SK-N-SH (cell line): ENCODE results near the gene CALN1. TPM values are rescaled to one million over a fixed set of nuclear protein-coding genes. Genes with fewer than 3 reads are reported as not detected.

Experiments used
- CTCF ChIA-PET: fragments of 300-600, 350-600 bp; formaldehyde crosslinking; extraction: SDS; loops from one replicate; lab custom pipeline; 2021; lab: Yijun Ruan, JAX
- POLR2A ChIA-PET: fragments of 350-600 bp; sonication (Branson Sonifier 250); formaldehyde crosslinking; extraction: SDS; loops from one replicate; lab custom pipeline; 2020; ENCODE audit warnings: antibody characterized with exemption, inconsistent platforms; lab: Yijun Ruan, JAX
- DNase-seq: peaks from one replicate; pipeline ENCODE4 v3.0.0; 2012
- H2AFZ ChIP-seq: fragments of 200-600 bp; sonication (generic); 2 replicates; pipeline ENCODE4 v1.8.1; 2016; ENCODE audit warnings: antibody characterized with exemption, mild to moderate bottlenecking, low read depth
- H3F3A ChIP-seq: fragments of 200-600 bp; sonication (generic); replicated peaks from 2 replicates; pipeline ENCODE3; 2016; ENCODE audit warnings: antibody characterized with exemption, mild to moderate bottlenecking; ENCODE audit not compliant: insufficient read depth
- H3K27ac ChIP-seq, 2 experiments: fragments of 200-500 bp in 1 of 2; fragments of 200-600 bp in 1 of 2; sonication (Bioruptor generic) in 1 of 2; sonication (generic), shearing (Covaris generic) in 1 of 2; 2 replicates each; pipeline versions ENCODE4 v1.5.1 to v1.6.1; 2014 to 2016; ENCODE audit warnings: low read depth in 2 of 2, inconsistent platforms in 1 of 2, low read length in 1 of 2, mild to moderate bottlenecking in 1 of 2, mixed read lengths in 1 of 2
- H3K27me3 ChIP-seq: fragments of 200-600 bp; sonication (generic), shearing (Covaris generic); 2 replicates; pipeline ENCODE4 v1.6.1; 2016; ENCODE audit warnings: mixed run types; ENCODE audit not compliant: insufficient read depth
- H3K36me3 ChIP-seq, 2 experiments: fragments of 200-500 bp in 1 of 2; fragments of 200-600 bp in 1 of 2; sonication (Bioruptor generic) in 1 of 2; sonication (generic) in 1 of 2; replicated peaks in 1 of 2; 2 replicates each; pipeline versions ENCODE3 to v1.5.1; 2014 to 2016; ENCODE audit warnings: low read length in 1 of 2, mild to moderate bottlenecking in 1 of 2; ENCODE audit not compliant: insufficient read depth in 2 of 2, control insufficient read depth in 1 of 2
- H3K4me1 ChIP-seq, 2 experiments: fragments of 200-500 bp in 1 of 2; fragments of 200-600 bp in 1 of 2; sonication (Bioruptor generic) in 1 of 2; sonication (generic), shearing (Covaris generic) in 1 of 2; 2 replicates each; pipeline versions ENCODE4 v1.5.1 to v1.6.1; 2014 to 2016; ENCODE audit warnings: low read depth in 1 of 2, low read length in 1 of 2, mixed run types in 1 of 2; ENCODE audit not compliant: insufficient read depth in 2 of 2, control insufficient read depth in 1 of 2
- H3K4me2 ChIP-seq: fragments of 200-600 bp; sonication (generic), shearing (Covaris generic); 2 replicates; pipeline ENCODE4 v1.6.1; 2017; ENCODE audit warnings: mixed run types
- H3K4me3 ChIP-seq, 2 experiments: fragments of 200-500 bp in 1 of 2; fragments of 200-600 bp in 1 of 2; sonication (Bioruptor generic) in 1 of 2; sonication (generic), shearing (Covaris generic) in 1 of 2; 2 replicates each; pipeline versions ENCODE4 v1.5.1 to v1.8.1; 2014 to 2016; ENCODE audit warnings: low read depth in 2 of 2, inconsistent platforms in 1 of 2, low read length in 1 of 2, mild to moderate bottlenecking in 1 of 2, mixed read lengths in 1 of 2, moderate library complexity in 1 of 2
- H3K79me2 ChIP-seq: fragments of 200-600 bp; sonication (generic); 2 replicates; pipeline ENCODE4 v1.8.1; 2017; ENCODE audit warnings: mild to moderate bottlenecking; ENCODE audit not compliant: insufficient read depth
- H3K9ac ChIP-seq: fragments of 200-600 bp; sonication (generic); 2 replicates; pipeline ENCODE4 v1.6.1; 2017; ENCODE audit warnings: mixed run types
- H3K9me2 ChIP-seq: fragments of 200-600 bp; sonication (generic); 2 replicates; pipeline ENCODE4 v1.6.1; 2017; ENCODE audit warnings: mixed run types
- H3K9me3 ChIP-seq: fragments of 200-600 bp; sonication (generic); 2 replicates; pipeline ENCODE4 v1.6.1; 2017; ENCODE audit warnings: mixed run types, mild to moderate bottlenecking, moderate library complexity
- H4K20me1 ChIP-seq: fragments of 200-600 bp; sonication (generic); 2 replicates; pipeline ENCODE4 v1.6.1; 2017; ENCODE audit warnings: mild to moderate bottlenecking, mixed run types; ENCODE audit not compliant: insufficient read depth
- EP300 ChIP-seq, 2 experiments: IDR thresholded peaks; 2 replicates each; pipeline versions ENCODE4 v1.4.0 to v1.6.1; 2012; ENCODE audit warnings: borderline replicate concordance in 1 of 2, low read depth in 1 of 2, low read length in 1 of 2
- FOSL2 ChIP-seq: IDR thresholded peaks from 2 replicates; pipeline ENCODE4 v1.4.0; 2012; ENCODE audit warnings: low read depth, mild to moderate bottlenecking, moderate library complexity, borderline replicate concordance
- GATA2 ChIP-seq: sonication (generic); formaldehyde crosslinking; IDR thresholded peaks from 2 replicates; pipeline ENCODE4 v1.5.0; 2020; ENCODE audit warnings: mild to moderate bottlenecking, missing genetic modification reagents
- IRF3 ChIP-seq: fragments of 150-350 bp; IDR thresholded peaks from 2 replicates; pipeline ENCODE4 v1.6.1; 2016; ENCODE audit warnings: mild to moderate bottlenecking, low read depth, low read length
- MAX ChIP-seq: IDR thresholded peaks from 2 replicates; pipeline ENCODE4 v1.4.0; 2012; ENCODE audit warnings: low read depth
- RAD21 ChIP-seq: IDR thresholded peaks from 2 replicates; pipeline ENCODE4 v1.6.1; 2012; ENCODE audit warnings: mild to moderate bottlenecking, low read length
- REST ChIP-seq: IDR thresholded peaks from 2 replicates; pipeline ENCODE4 v1.6.1; 2012; ENCODE audit warnings: mild to moderate bottlenecking, low read depth, low read length, moderate library complexity
- SMC3 ChIP-seq: IDR thresholded peaks from 2 replicates; pipeline ENCODE4 v1.6.1; 2012; ENCODE audit warnings: low read depth, low read length, improper control_type of control experiment
- WGBS: methylation state at CpG from one replicate; pipeline ENCODE4 v1.1.6; 2017; ENCODE audit warnings: low lambda C conversion rate; 5-methylcytosine and 5-hydroxymethylcytosine counted together
- polyA plus RNA-seq, 3 experiments: library from polyadenylated mRNA; depleted of rRNA; stranded (reverse); fragments of >200 nt; gene quantifications; 2 replicates each; pipeline ENCODE4 v1.2.3, GENCODE V29; 2012

Gene CALN1
- polyA plus RNA-seq, 1 of the 3 experiments (the other 2 are of a cell fraction): not detected

GRCh38 chr7:71854546-71855397 is 557.4 kb downstream of the CALN1 start:
- WGBS: 4% methylated on average over 12 of the region's 12 CpGs
- Histone ChIP-seq H4K20me1 (no peaks in the 10 kb centered on the region), H3K4me1 (no peaks in the 10 kb centered on the region), H2AFZ (no peak overlapping the region), H3K9me3 (no peaks in the 10 kb centered on the region), H3K4me3 (no peak overlapping the region), H3K4me2 (no peak overlapping the region), H3K9me2 (no peaks in the 10 kb centered on the region), H3K36me3 (no peaks in the 10 kb centered on the region), H3K27me3 (no peaks in the 10 kb centered on the region), H3K79me2 (no peaks in the 10 kb centered on the region), H3K9ac (no peak overlapping the region), H3K27ac (no peak overlapping the region), H3F3A (no peaks in the 10 kb centered on the region)
- ChIA-PET CTCF (interaction anchor here (0.9 to 1.2 kb wide), 3 partner anchors 9 to 36 kb away, joined by 3 to 5 read pairs (median 3); no protein-coding TSS in a partner anchor), POLR2A (no interaction called here)
- DNase-seq: no peak
- TF ChIP-seq SMC3: no peak
- TF ChIP-seq FOSL2: no peak
- no peak for TF ChIP-seq MAX

GRCh38 chr7:71851776-71852498 is 560.2 kb downstream of the CALN1 start:
- 12% methylated on average over 9 of the region's 9 CpGs for WGBS

More at GRCh38 chr7:71851776-71852498, 560.2 kb downstream of the CALN1 start:
- ChIA-PET CTCF (interaction anchor here (0.9 kb wide), 1 partner anchor 119 kb away, joined by 3 read pairs; no protein-coding TSS in a partner anchor), POLR2A (no interaction called here)
- Histone ChIP-seq H3K9ac (no peak overlapping the region), H3K79me2 (no peaks in the 10 kb centered on the region), H3K27ac (no peak overlapping the region), H3K9me2 (no peaks in the 10 kb centered on the region), H3K36me3 (no peaks in the 10 kb centered on the region), H3K4me2 (no peak overlapping the region), H3K27me3 (no peaks in the 10 kb centered on the region), H3K9me3 (no peaks in the 10 kb centered on the region), H3K4me1 (no peaks in the 10 kb centered on the region), H3K4me3 (no peak overlapping the region), H3F3A (no peaks in the 10 kb centered on the region), H2AFZ (no peak overlapping the region), H4K20me1 (no peaks in the 10 kb centered on the region)
- no peak for TF ChIP-seq IRF3
- no peak for TF ChIP-seq EP300 (IDR thresholded peaks at IDR 0.05; ENCODE audit: borderline replicate concordance in 1 of 2, low read depth in 1 of 2, low read length in 1 of 2)
- TF ChIP-seq REST: no peak
- no peak for TF ChIP-seq RAD21
- no peak for TF ChIP-seq GATA2 (CRISPR knock-in tag)
- DNase-seq: no peak
